Measurements from ENCODE around the gene VTA1. TPM values are rescaled to one million over a fixed set of nuclear protein-coding genes. Genes with fewer than 3 reads are reported as not detected.
"Not testable (repeated sequence)": the region's sequence is repeated elsewhere in the genome, so short reads cannot be mapped to it uniquely, and the experiment has no call there.

The VTA1 gene
- total RNA-seq, 8 experiments from 2014 or later: 49.3 to 78.3 (median 57.4) TPM

GRCh38 chr6:142207265-142207877, 60.3 kb downstream of the VTA1 start:
- in situ Hi-C loops (cut with MboI; ENCODE audit: low pct_unique_long_range_greater_than_20kb in 2 of 9, low sequenced_read_pairs in 9 of 9, unreplicated experiment in 9 of 9): loop anchor here in 1 of 9 experiments (10.0 kb wide), 1 partner anchor 53 kb away; no protein-coding TSS in a partner anchor

GRCh38 chr6:142210606-142211005, 63.5 kb downstream of the VTA1 start:
- Histone ChIP-seq H3K4me1 (replicated peaks in 1 of 2) (no peaks in the 10 kb centered on the region), H3K27ac (no peak overlapping the region), H3K4me3 (no peak overlapping the region)
- 90 to 100% (median 97%) methylated on average over 1 to 4 of the region's 4 CpGs for WGBS, 10 experiments
- in situ Hi-C loops (cut with MboI; ENCODE audit: low pct_unique_long_range_greater_than_20kb in 2 of 9, low sequenced_read_pairs in 9 of 9, unreplicated experiment in 9 of 9): no loop called here
- ATAC-seq (replicated peaks in 6 of 8): no peak

More at GRCh38 chr6:142207265-142207877, 60.3 kb downstream of the VTA1 start:
- ATAC-seq (replicated peaks in 6 of 8): peak in 4 of 8 experiments; percentile 28 to 88 (median 82)
- no peak overlapping the region for H3K4me3 ChIP-seq
- H3K4me1 ChIP-seq (replicated peaks in 1 of 2): no peaks in the 10 kb centered on the region
- H3K27ac ChIP-seq: no peak overlapping the region
- WGBS, 10 experiments: 33 to 89% (median 80%) methylated on average over 1 to 3 of the region's 4 CpGs; no CpG with 5 or more reads in 4 of the 10 experiments

DNA sequence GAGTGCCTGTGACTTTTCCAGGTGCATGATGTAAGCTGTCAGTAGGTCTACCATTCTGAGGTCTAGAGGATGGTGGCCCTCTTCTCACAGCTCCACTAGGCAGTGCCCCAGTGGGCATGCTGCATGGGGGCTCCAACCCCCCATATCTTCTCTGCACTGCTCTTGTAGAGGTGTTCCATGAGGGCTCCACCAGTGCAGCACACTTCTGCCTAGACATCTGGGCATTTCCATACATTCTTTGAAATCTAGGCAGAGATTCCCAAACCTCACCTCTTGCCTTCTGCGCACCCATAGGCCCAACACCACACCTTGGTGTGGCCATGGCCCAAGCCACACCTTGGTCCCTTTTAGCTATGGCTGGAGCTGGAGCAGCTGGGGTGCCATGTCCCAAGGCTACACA, 66.3 kb downstream of the VTA1 start:
- ATAC-seq (replicated peaks in 6 of 8): no peak
- Histone ChIP-seq H3K4me1 (replicated peaks in 1 of 2) (no peaks in the 10 kb centered on the region), H3K4me3 (no peak overlapping the region), H3K27ac (no peak overlapping the region)
- in situ Hi-C loops (cut with MboI; ENCODE audit: low pct_unique_long_range_greater_than_20kb in 2 of 9, low sequenced_read_pairs in 9 of 9, unreplicated experiment in 9 of 9): no loop called here
- WGBS, 10 experiments: 100% methylated on average over 1 of the region's 1 CpG; no CpG with 5 or more reads in 9 of the 10 experiments

GRCh38 chr6:142218446-142218845, 71.4 kb downstream of the VTA1 start:
- WGBS, 10 experiments: 43 to 100% (median 91%) methylated on average over 1 to 2 of the region's 2 CpGs; no CpG with 5 or more reads in 2 of the 10 experiments
- in situ Hi-C loops (cut with MboI; ENCODE audit: low pct_unique_long_range_greater_than_20kb in 2 of 9, low sequenced_read_pairs in 9 of 9, unreplicated experiment in 9 of 9): no loop called here
- no peak overlapping the region for H3K27ac ChIP-seq
- H3K4me3 ChIP-seq: no peak overlapping the region
- ATAC-seq (replicated peaks in 6 of 8): no peak
- no peaks in the 10 kb centered on the region for H3K4me1 ChIP-seq (replicated peaks in 1 of 2)

DNA sequence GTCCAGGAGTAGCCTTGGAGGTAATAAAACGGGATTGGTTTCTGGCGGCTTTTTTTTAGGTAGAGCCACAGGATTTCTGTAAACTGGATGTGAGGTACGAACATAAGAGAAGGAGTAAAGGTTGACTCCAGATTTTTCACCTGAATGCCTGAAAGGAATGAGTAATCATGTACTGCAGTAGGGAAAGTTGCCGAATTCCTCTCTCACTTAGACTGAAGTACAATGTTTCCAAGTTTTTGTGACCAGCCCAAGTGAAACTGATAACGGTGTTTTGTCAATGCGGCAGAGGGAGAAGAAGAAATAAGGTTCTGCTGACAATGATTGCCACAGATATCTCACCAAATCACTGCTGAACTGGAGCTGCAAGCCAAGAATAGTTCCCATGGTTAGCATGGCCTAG, 75.0 kb downstream of the VTA1 start:
- in situ Hi-C loops (cut with MboI; ENCODE audit: low pct_unique_long_range_greater_than_20kb in 2 of 9, low sequenced_read_pairs in 9 of 9, unreplicated experiment in 9 of 9): no loop called here
- 86 to 100% (median 99%) methylated on average over 1 to 6 of the region's 6 CpGs for WGBS, 10 experiments
- Histone ChIP-seq H3K4me3 (no peak overlapping the region), H3K27ac (no peak overlapping the region), H3K4me1 (replicated peaks in 1 of 2) (no peaks in the 10 kb centered on the region)
- no peak for ATAC-seq (replicated peaks in 6 of 8)

DNA sequence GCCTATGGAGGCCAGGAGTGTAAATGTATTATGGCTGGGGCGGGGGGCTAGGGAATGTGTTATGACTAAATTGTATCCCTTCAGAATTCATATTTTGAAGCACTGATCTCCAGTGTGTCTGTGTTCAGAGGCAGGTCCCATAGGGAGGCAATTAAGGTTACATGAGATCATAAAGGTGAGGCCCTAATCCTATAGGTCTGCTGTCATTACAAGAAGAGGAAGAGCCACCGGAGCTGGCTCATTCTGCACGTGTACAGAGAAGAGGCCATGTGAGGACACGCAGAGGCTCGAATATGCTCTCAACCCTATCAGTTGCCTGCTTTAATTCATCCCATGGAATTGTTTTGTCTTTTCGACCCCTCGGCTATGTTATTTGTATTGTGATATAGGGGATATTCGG, 76.9 kb downstream of the VTA1 start:
- no peak for ATAC-seq (replicated peaks in 6 of 8)
- Histone ChIP-seq H3K4me3 (no peak overlapping the region), H3K4me1 (replicated peaks in 1 of 2) (no peaks in the 10 kb centered on the region), H3K27ac (no peak overlapping the region)
- 60 to 94% (median 90%) methylated on average over 2 to 8 of the region's 8 CpGs; no CpG with 5 or more reads in 2 of the 10 experiments for WGBS, 10 experiments
- in situ Hi-C loops (cut with MboI; ENCODE audit: low pct_unique_long_range_greater_than_20kb in 2 of 9, low sequenced_read_pairs in 9 of 9, unreplicated experiment in 9 of 9): no loop called here

DNA sequence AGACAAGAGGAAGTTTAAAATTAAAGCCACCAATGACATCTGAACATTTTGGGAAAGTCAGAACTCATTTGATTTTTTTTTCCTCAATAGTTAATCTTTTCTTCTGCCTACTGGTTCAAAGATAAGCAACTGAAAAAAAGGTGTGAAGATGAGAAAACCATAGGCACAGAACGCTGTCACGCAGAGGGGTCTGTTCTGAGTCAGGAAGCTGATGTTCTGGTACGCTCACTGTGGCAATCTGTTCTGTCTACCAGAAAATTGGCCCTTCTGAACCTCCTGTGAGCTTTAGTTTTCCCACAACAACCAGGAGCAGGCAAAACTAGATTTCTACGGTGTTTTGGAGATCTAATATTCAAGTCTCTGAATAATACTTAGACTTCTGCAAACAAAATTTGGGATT, 78.1 kb downstream of the VTA1 start:
- 60 to 94% (median 79%) methylated on average over 2 to 4 of the region's 4 CpGs; no CpG with 5 or more reads in 1 of the 10 experiments for WGBS, 10 experiments
- Histone ChIP-seq H3K27ac (no peak overlapping the region), H3K4me3 (no peak overlapping the region), H3K4me1 (replicated peaks in 1 of 2) (no peaks in the 10 kb centered on the region)
- in situ Hi-C loops (cut with MboI; ENCODE audit: low pct_unique_long_range_greater_than_20kb in 2 of 9, low sequenced_read_pairs in 9 of 9, unreplicated experiment in 9 of 9): loop anchor here in 1 of 9 experiments (25.0 kb wide), 1 partner anchor 162 kb away; no protein-coding TSS in a partner anchor
- ATAC-seq (replicated peaks in 6 of 8): no peak

DNA sequence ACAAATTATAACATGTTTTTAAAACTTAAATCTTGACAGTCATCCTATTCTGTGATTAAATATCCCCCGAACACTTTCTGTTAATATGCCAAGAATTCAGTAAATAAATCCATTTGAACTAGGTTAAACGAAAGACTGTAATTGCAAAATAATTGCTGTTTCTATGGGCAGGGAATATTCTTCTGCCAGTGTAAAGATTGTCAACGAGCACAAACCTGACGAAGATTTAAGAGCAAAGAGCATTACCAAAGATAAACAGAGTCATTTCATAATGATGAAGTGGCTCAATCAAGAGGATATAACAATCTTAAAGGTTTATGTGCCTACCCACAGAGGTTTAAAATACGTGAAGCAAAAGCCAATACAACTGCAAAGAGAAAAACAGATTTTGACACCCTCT, 78.5 kb downstream of the VTA1 start:
- H3K4me3 ChIP-seq: no peak overlapping the region
- H3K4me1 ChIP-seq (replicated peaks in 1 of 2): no peaks in the 10 kb centered on the region
- in situ Hi-C loops (cut with MboI; ENCODE audit: low pct_unique_long_range_greater_than_20kb in 2 of 9, low sequenced_read_pairs in 9 of 9, unreplicated experiment in 9 of 9): loop anchor here in 1 of 9 experiments (25.0 kb wide), 1 partner anchor 162 kb away; no protein-coding TSS in a partner anchor
- no peak for ATAC-seq (replicated peaks in 6 of 8)
- WGBS, 10 experiments: 60 to 88% (median 76%) methylated on average over 3 to 5 of the region's 5 CpGs; no CpG with 5 or more reads in 1 of the 10 experiments
- no peak overlapping the region for H3K27ac ChIP-seq

- in situ Hi-C loops (cut with MboI; ENCODE audit: low pct_unique_long_range_greater_than_20kb in 2 of 9, low sequenced_read_pairs in 9 of 9, unreplicated experiment in 9 of 9): loop anchor here in 1 of 9 experiments (25.0 kb wide), 1 partner anchor 161 kb away; no protein-coding TSS in a partner anchor
- ATAC-seq (replicated peaks in 6 of 8): no peak
- Histone ChIP-seq H3K4me3 (no peak overlapping the region), H3K27ac (no peak overlapping the region), H3K4me1 (replicated peaks in 1 of 2) (no peaks in the 10 kb centered on the region)
- 33 to 100% (median 92%) methylated on average over 2 to 4 of the region's 4 CpGs; no CpG with 5 or more reads in 1 of the 10 experiments for WGBS, 10 experiments
Observed at GRCh38 chr6:142226731-142227130, 79.7 kb downstream of the VTA1 start.

GRCh38 chr6:142229518-142230270, 82.6 kb downstream of the VTA1 start:
- not testable (repeated sequence) for H3K4me1 ChIP-seq (replicated peaks in 1 of 2); ATAC-seq (replicated peaks in 6 of 8); H3K4me3 ChIP-seq; H3K27ac ChIP-seq
- 70 to 100% (median 93%) methylated on average over 1 to 4 of the region's 6 CpGs; no CpG with 5 or more reads in 2 of the 10 experiments for WGBS, 10 experiments
- in situ Hi-C loops (cut with MboI; ENCODE audit: low pct_unique_long_range_greater_than_20kb in 2 of 9, low sequenced_read_pairs in 9 of 9, unreplicated experiment in 9 of 9): loop anchor here in 1 of 9 experiments (25.0 kb wide), 1 partner anchor 158 kb away; no protein-coding TSS in a partner anchor

- WGBS, 10 experiments: 20 to 100% (median 80%) methylated on average over 1 to 10 of the region's 12 CpGs; no CpG with 5 or more reads in 3 of the 10 experiments
- in situ Hi-C loops (cut with MboI; ENCODE audit: low pct_unique_long_range_greater_than_20kb in 2 of 9, low sequenced_read_pairs in 9 of 9, unreplicated experiment in 9 of 9): loop anchor here in 1 of 9 experiments (25.0 kb wide), 1 partner anchor 155 kb away; no protein-coding TSS in a partner anchor
- not testable (repeated sequence) for H3K4me3 ChIP-seq; H3K4me1 ChIP-seq (replicated peaks in 1 of 2); H3K27ac ChIP-seq
- ATAC-seq (replicated peaks in 6 of 8): peak in 4 of 8 experiments; percentile 42 to 72 (median 48)
Observed at GRCh38 chr6:142232206-142233044, 85.4 kb downstream of the VTA1 start.

DNA sequence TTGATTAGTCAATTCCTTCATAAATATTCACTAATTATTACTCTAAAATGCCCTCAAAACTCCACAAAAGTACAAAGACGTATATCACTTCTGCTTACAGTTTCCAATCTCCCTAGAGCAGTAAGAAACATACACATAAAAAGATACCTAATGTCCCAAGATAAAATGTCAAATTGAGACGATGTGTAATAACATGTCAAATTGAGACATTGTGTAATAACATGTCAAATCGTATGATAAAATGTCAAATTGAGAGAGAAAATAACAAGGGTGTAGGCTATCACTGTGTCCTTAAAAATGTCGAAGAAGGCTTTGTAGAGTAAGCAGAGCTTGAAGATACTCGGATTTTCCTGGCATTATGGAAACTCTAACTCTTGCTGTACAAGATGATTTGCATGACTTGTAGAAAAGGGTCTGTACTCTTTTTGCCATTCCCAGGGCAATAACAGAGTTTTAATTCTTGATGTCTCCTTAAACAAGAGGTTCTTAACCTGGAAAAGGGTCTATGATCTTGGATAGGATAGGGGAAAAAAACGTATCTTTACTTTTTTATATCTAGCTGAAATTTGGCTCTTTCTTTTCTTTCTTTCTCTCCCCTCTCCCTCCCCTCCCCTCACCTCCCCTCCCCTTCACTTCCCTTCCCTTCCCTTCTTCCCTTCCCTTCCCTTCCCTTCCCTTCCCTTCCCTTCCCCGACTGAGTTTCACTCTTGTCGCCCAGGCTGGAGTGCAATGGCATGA, 87.1 kb downstream of the VTA1 start:
- in situ Hi-C loops (cut with MboI; ENCODE audit: low pct_unique_long_range_greater_than_20kb in 2 of 9, low sequenced_read_pairs in 9 of 9, unreplicated experiment in 9 of 9): loop anchor here in 1 of 9 experiments (25.0 kb wide), 1 partner anchor 153 kb away; no protein-coding TSS in a partner anchor
- WGBS, 10 experiments: 60 to 100% (median 93%) methylated on average over 2 to 6 of the region's 8 CpGs

More for the DNA sequence above, 87.1 kb downstream of the VTA1 start:
- H3K27ac ChIP-seq: no peak overlapping the region
- H3K4me3 ChIP-seq: no peak overlapping the region
- no peaks in the 10 kb centered on the region for H3K4me1 ChIP-seq (replicated peaks in 1 of 2)
- ATAC-seq (replicated peaks in 6 of 8): no peak
